Activated B cell treated with CpG ODN at 0.5 μM for 24 hours (primary cell): Measurements from ENCODE around the gene HDAC4. TPM values are rescaled to one million over a fixed set of nuclear protein-coding genes. Genes with fewer than 3 reads are reported as not detected.

Source experiments
- ATAC-seq: fragments of 200-7000 bp; cut with Tn5 transposase; one replicate; pipeline ENCODE4 v1.10.0; 2021; ENCODE audit warnings: low read depth, mild to moderate bottlenecking, moderate library complexity
- CTCF ChIA-PET: fragments of 350-600 bp; sonication (Branson Sonifier 250); formaldehyde crosslinking; loops from one replicate; lab custom pipeline; 2021; ENCODE audit warnings: antibody characterized with exemption; lab: Charles Lee
- POLR2A ChIA-PET: fragments of 350-600 bp; sonication (Branson Sonifier 250); formaldehyde crosslinking; loops from one replicate; lab custom pipeline; 2021; ENCODE audit warnings: antibody characterized with exemption; lab: Charles Lee
- DNase-seq: peaks from one replicate; pipeline ENCODE4 v3.0.0; 2022
- H3K27ac Mint-ChIP-seq: one replicate; pipeline ENCODE4 v1.8.0; 2020; ENCODE audit warnings: mixed read lengths
- H3K27me3 Mint-ChIP-seq: one replicate; pipeline ENCODE4 v1.8.0; 2021; ENCODE audit warnings: mixed read lengths
- H3K36me3 Mint-ChIP-seq: one replicate; pipeline ENCODE4 v1.8.0; 2021; ENCODE audit warnings: low read depth, mixed read lengths
- H3K4me1 Mint-ChIP-seq: one replicate; pipeline ENCODE4 v1.8.0; 2021; ENCODE audit warnings: mixed read lengths
- H3K4me3 Mint-ChIP-seq: one replicate; pipeline ENCODE4 v1.8.0; 2020; ENCODE audit warnings: mild to moderate bottlenecking, mixed read lengths
- H3K9me3 Mint-ChIP-seq: one replicate; pipeline ENCODE4 v1.8.0; 2020; ENCODE audit warnings: mixed read lengths
- intact Hi-C: fragments of 100-400 bp; cut with micrococcal nuclease; formaldehyde crosslinking; loops from one replicate; pipeline ENCODE4 v1.15.1; 2024
- total RNA-seq: library from RNA; stranded (reverse); gene quantifications from 2 replicates; pipeline ENCODE4 v1.2.3, GENCODE V29; 2022
- TF ChIP-seq, protein P1 (sequence below): fragments of 200-600 bp; IDR thresholded peaks from one replicate; pipeline ENCODE4 v1.8.0; 2022; ENCODE audit warnings: antibody characterized with exemption, mild to moderate bottlenecking

Gene HDAC4
- total RNA-seq, 1 donor from 2014 or later = 31.9 TPM

DNA sequence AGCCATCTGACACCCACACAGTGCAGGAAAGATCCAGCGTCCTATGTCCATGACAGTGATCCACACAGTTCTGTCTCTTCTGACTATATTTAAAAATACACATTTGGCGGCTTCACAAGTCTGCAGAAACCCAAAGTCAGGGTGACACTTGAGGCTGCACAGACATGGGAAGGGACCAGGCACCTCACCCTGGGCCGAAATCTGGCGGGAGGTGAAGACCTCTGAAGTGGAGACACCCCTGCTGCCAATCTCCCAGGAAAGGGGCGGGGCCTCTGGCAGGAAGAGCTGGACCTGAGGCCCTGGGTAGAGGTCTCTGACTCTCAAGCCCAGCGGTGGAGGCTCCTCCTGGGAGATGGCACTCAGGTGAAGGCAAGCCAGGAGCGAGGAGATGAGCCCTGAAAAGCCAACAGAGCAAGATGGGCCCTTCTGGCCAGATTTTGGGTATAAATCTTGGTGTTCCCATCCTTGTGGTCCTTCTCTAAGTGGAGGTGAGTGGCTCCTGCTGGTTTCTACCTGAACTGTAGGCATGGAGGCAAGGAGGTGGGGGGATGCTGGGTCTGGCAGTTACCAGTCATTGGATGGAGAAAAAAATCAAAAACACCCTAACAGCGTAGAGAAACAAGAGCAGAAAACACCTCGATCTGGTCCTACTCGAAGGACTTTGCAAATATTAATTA lies 248.4 kb downstream of the HDAC4 start:
- POLR2A ChIA-PET = no interaction called here
- TF ChIP-seq, protein P1, sequence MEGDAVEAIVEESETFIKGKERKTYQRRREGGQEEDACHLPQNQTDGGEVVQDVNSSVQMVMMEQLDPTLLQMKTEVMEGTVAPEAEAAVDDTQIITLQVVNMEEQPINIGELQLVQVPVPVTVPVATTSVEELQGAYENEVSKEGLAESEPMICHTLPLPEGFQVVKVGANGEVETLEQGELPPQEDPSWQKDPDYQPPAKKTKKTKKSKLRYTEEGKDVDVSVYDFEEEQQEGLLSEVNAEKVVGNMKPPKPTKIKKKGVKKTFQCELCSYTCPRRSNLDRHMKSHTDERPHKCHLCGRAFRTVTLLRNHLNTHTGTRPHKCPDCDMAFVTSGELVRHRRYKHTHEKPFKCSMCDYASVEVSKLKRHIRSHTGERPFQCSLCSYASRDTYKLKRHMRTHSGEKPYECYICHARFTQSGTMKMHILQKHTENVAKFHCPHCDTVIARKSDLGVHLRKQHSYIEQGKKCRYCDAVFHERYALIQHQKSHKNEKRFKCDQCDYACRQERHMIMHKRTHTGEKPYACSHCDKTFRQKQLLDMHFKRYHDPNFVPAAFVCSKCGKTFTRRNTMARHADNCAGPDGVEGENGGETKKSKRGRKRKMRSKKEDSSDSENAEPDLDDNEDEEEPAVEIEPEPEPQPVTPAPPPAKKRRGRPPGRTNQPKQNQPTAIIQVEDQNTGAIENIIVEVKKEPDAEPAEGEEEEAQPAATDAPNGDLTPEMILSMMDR = no peak
- intact Hi-C loops = no loop called here
- Mint-ChIP-seq H3K36me3 (peaks cover 55% of the 10 kb centered on the region), H3K27ac (no peak overlapping the region), H3K9me3 (peaks cover 8% of the 10 kb centered on the region), H3K4me3 (no peak overlapping the region), H3K4me1 (peaks cover 14% of the 10 kb centered on the region), H3K27me3 (no peaks in the 10 kb centered on the region)
- CTCF ChIA-PET = no interaction called here
- DNase-seq (no peak), ATAC-seq (no peak)

DNA sequence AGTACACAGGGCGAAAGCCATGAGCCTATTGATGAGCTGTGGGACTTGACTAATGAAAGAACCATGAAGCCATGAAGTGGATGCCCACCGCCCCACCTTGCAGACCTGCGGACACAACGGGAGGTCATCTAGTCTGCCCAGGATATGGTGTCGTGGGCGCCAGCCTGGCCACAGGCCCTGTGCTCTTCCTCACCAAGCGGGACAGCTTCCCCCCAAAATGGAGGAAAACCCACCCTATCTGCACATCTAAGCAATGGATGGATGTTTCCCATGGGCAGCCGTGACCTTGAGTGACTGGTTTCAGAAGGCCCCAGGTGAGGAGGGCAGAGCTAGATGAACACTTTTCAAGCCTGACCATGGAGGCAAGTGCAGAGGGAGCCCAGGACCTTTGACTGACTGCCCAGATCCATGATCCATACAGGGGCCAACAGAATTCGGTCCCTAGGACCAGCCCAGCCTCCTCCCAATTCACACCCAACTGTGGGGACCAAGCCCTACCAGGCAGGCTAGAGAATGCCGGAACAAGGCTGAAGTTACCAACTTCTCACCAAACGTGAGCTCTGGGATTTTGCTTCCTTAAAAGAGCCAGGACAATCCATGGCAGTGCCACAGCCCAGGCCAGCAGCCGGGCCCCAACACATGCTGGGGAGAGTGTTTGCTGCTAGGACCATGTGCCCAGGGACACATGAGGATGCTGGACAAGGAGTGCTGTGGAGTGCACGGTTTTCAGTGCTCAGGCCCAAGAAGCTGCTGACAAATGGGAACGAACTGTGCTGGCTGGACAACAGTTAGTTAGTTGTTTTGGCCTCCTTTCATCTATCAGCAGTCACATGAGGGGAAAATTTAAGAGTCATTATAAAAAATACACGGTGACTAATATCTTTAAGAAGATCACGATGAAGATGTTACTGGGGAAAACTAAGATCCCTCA lies 249.4 kb downstream of the HDAC4 start:
- peak overlapping the region; percentile 39 for H3K27ac Mint-ChIP-seq
- intact Hi-C loops = no loop called here
- no peak overlapping the region for H3K4me3 Mint-ChIP-seq
- CTCF ChIA-PET = no interaction called here
- DNase-seq (no peak), ATAC-seq (no peak)
- POLR2A ChIA-PET = no interaction called here
- peaks cover 14% of the 10 kb centered on the region for H3K4me1 Mint-ChIP-seq
- H3K27me3 Mint-ChIP-seq = no peaks in the 10 kb centered on the region
- peaks cover 8% of the 10 kb centered on the region for H3K9me3 Mint-ChIP-seq
- TF ChIP-seq, protein P1 = no peak
- peaks cover 50% of the 10 kb centered on the region for H3K36me3 Mint-ChIP-seq

GRCh38 chr2:239150125-239151011 lies 250.5 kb downstream of the HDAC4 start:
- H3K4me3 Mint-ChIP-seq = no peak overlapping the region
- POLR2A ChIA-PET = no interaction called here

GRCh38 chr2:239149501-239149900 lies 251.3 kb downstream of the HDAC4 start:
- DNase-seq (peak; percentile 1), ATAC-seq (no peak)
- intact Hi-C loops = no loop called here
- H3K27ac Mint-ChIP-seq = no peak overlapping the region
- peaks cover 8% of the 10 kb centered on the region for H3K9me3 Mint-ChIP-seq
- H3K4me3 Mint-ChIP-seq = no peak overlapping the region
- TF ChIP-seq, protein P1 = no peak
- peaks cover 39% of the 10 kb centered on the region for H3K36me3 Mint-ChIP-seq
- peaks cover 14% of the 10 kb centered on the region for H3K4me1 Mint-ChIP-seq
- POLR2A ChIA-PET = no interaction called here
- no peaks in the 10 kb centered on the region for H3K27me3 Mint-ChIP-seq
- CTCF ChIA-PET = no interaction called here

More at GRCh38 chr2:239150125-239151011, 250.5 kb downstream of the HDAC4 start:
- peaks cover 8% of the 10 kb centered on the region for H3K9me3 Mint-ChIP-seq
- CTCF ChIA-PET = no interaction called here
- peaks cover 40% of the 10 kb centered on the region for H3K36me3 Mint-ChIP-seq
- H3K27me3 Mint-ChIP-seq = no peaks in the 10 kb centered on the region
- peaks cover 14% of the 10 kb centered on the region for H3K4me1 Mint-ChIP-seq
- TF ChIP-seq, protein P1 = no peak
- peak overlapping the region; percentile 39 for H3K27ac Mint-ChIP-seq
- DNase-seq (no peak), ATAC-seq (no peak)
- intact Hi-C loops = no loop called here
